HAP-1 (cell line): Measurements from ENCODE around the gene PRSS27.

Experiments used
- DNase-seq, 2 experiments: peaks; one replicate each; pipeline ENCODE4 v3.0.0-alpha.2; 2016 to 2020; ENCODE audit warnings: low spot score in 2 of 2
- H3K27me3 ChIP-seq: fragments of 250-450 bp; sonication (Bioruptor Pico); 2 replicates; pipeline ENCODE4 v1.5.1; 2020; ENCODE audit warnings: low read depth, mild to moderate bottlenecking, moderate library complexity
- H3K36me3 ChIP-seq: fragments of 250-450 bp; sonication (Bioruptor Pico); replicated peaks from 2 replicates; pipeline ENCODE4 v1.5.1; 2020; ENCODE audit warnings: mild to moderate bottlenecking
- H3K4me1 ChIP-seq: fragments of 250-450 bp; sonication (Bioruptor Pico); 2 replicates; pipeline ENCODE4 v1.5.1; 2020; ENCODE audit warnings: mild to moderate bottlenecking
- H3K4me3 ChIP-seq: fragments of 250-450 bp; sonication (Bioruptor Pico); 2 replicates; pipeline ENCODE4 v1.5.1; 2020; ENCODE audit warnings: mild to moderate bottlenecking, moderate library complexity
- H3K9me3 ChIP-seq: fragments of 250-450 bp; sonication (Bioruptor Pico); 2 replicates; pipeline ENCODE4 v1.5.1; 2020; ENCODE audit warnings: mild to moderate bottlenecking, moderate library complexity
- in situ Hi-C: fragments of 300-500 bp; cut with MboI; formaldehyde crosslinking; loops from 3 replicates; pipeline ENCODE4 v1.14.3; 2020; ENCODE audit warnings: low sequenced_read_pairs, inconsistent platforms, mixed read lengths

The PRSS27 gene

GRCh38 chr16:2720064-2720457 is at the start of gene PRSS27:
TSS of gene PRSS27 (minus strand) at chr16:2720224. CDS start at chr16:2720160, 64 bp downstream.
- Histone ChIP-seq H3K36me3 (no peaks in the 10 kb centered on the region), H3K4me1 (peaks cover 9% of the 10 kb centered on the region), H3K9me3 (no peaks in the 10 kb centered on the region), H3K27me3 (peaks cover 1% of the 10 kb centered on the region; the same call in 1 of the 2 replicates), H3K4me3 (peak within 1 kb of the TSS; percentile 63)
- in situ Hi-C loops: no loop called here
- no peak for DNase-seq

GRCh38 chr16:2769675-2770056 is 49.6 kb upstream of the PRSS27 start:
- H3K9me3 ChIP-seq: no peaks in the 10 kb centered on the region
- no peaks in the 10 kb centered on the region for H3K27me3 ChIP-seq
- no peak overlapping the region for H3K4me3 ChIP-seq
- no peak for DNase-seq
- no peaks in the 10 kb centered on the region for H3K4me1 ChIP-seq
- peaks cover 97% of the 10 kb centered on the region for H3K36me3 ChIP-seq
- in situ Hi-C loops: no loop called here

GRCh38 chr16:2769100-2769529 is 49.1 kb upstream of the PRSS27 start:
- Histone ChIP-seq H3K9me3 (no peaks in the 10 kb centered on the region), H3K4me3 (no peak overlapping the region), H3K4me1 (no peaks in the 10 kb centered on the region), H3K36me3 (peaks cover 97% of the 10 kb centered on the region), H3K27me3 (no peaks in the 10 kb centered on the region)
- in situ Hi-C loops: no loop called here
- DNase-seq: no peak

GRCh38 chr16:2768403-2769089 is 48.5 kb upstream of the PRSS27 start:
- Histone ChIP-seq H3K36me3 (peaks cover 97% of the 10 kb centered on the region), H3K4me1 (no peaks in the 10 kb centered on the region), H3K27me3 (no peaks in the 10 kb centered on the region), H3K4me3 (no peak overlapping the region), H3K9me3 (no peaks in the 10 kb centered on the region)
- no peak for DNase-seq
- in situ Hi-C loops: no loop called here

GRCh38 chr16:2767891-2768290 is 47.9 kb upstream of the PRSS27 start:
- H3K27me3 ChIP-seq: no peaks in the 10 kb centered on the region
- no peak overlapping the region for H3K4me3 ChIP-seq
- no peak for DNase-seq
- in situ Hi-C loops: no loop called here
- no peaks in the 10 kb centered on the region for H3K9me3 ChIP-seq
- no peaks in the 10 kb centered on the region for H3K4me1 ChIP-seq
- H3K36me3 ChIP-seq: peaks cover 97% of the 10 kb centered on the region

- in situ Hi-C loops: no loop called here
- no peak for DNase-seq
- Histone ChIP-seq H3K4me1 (no peaks in the 10 kb centered on the region), H3K36me3 (peaks cover 99% of the 10 kb centered on the region), H3K4me3 (no peak overlapping the region), H3K9me3 (no peaks in the 10 kb centered on the region), H3K27me3 (no peaks in the 10 kb centered on the region)
Observed at GRCh38 chr16:2767140-2767731, 47.2 kb upstream of the PRSS27 start.

GRCh38 chr16:2766430-2767139 is 46.6 kb upstream of the PRSS27 start:
- H3K27me3 ChIP-seq: no peaks in the 10 kb centered on the region
- H3K36me3 ChIP-seq: peaks cover 99% of the 10 kb centered on the region
- no peaks in the 10 kb centered on the region for H3K4me1 ChIP-seq
- DNase-seq: no peak
- H3K4me3 ChIP-seq: no peak overlapping the region
- in situ Hi-C loops: no loop called here
- no peaks in the 10 kb centered on the region for H3K9me3 ChIP-seq

GRCh38 chr16:2765462-2766404 is 45.7 kb upstream of the PRSS27 start:
- Histone ChIP-seq H3K4me3 (no peak overlapping the region), H3K27me3 (no peaks in the 10 kb centered on the region), H3K9me3 (no peaks in the 10 kb centered on the region), H3K4me1 (no peaks in the 10 kb centered on the region), H3K36me3 (peaks cover 100% of the 10 kb centered on the region)
- in situ Hi-C loops: no loop called here
- no peak for DNase-seq

- Histone ChIP-seq H3K27me3 (no peaks in the 10 kb centered on the region), H3K9me3 (no peaks in the 10 kb centered on the region), H3K36me3 (peaks cover 100% of the 10 kb centered on the region), H3K4me1 (no peaks in the 10 kb centered on the region), H3K4me3 (no peak overlapping the region)
- in situ Hi-C loops: no loop called here
- no peak for DNase-seq
Observed at GRCh38 chr16:2764718-2765117, 44.7 kb upstream of the PRSS27 start.

- no peaks in the 10 kb centered on the region for H3K9me3 ChIP-seq
- no peaks in the 10 kb centered on the region for H3K27me3 ChIP-seq
- H3K4me1 ChIP-seq: no peaks in the 10 kb centered on the region
- no peak overlapping the region for H3K4me3 ChIP-seq
- no peak for DNase-seq
- peaks cover 100% of the 10 kb centered on the region for H3K36me3 ChIP-seq
- in situ Hi-C loops: no loop called here
Observed at GRCh38 chr16:2763173-2763572, 43.1 kb upstream of the PRSS27 start.

GRCh38 chr16:2762711-2763110 is 42.7 kb upstream of the PRSS27 start:
- no peak for DNase-seq
- H3K4me1 ChIP-seq: no peaks in the 10 kb centered on the region
- H3K36me3 ChIP-seq: peaks cover 100% of the 10 kb centered on the region
- in situ Hi-C loops: no loop called here
- no peaks in the 10 kb centered on the region for H3K27me3 ChIP-seq
- H3K4me3 ChIP-seq: no peak overlapping the region
- H3K9me3 ChIP-seq: no peaks in the 10 kb centered on the region

GRCh38 chr16:2761886-2762583 is 42.0 kb upstream of the PRSS27 start:
- Histone ChIP-seq H3K9me3 (no peaks in the 10 kb centered on the region), H3K27me3 (no peaks in the 10 kb centered on the region), H3K4me1 (no peaks in the 10 kb centered on the region), H3K4me3 (no peak overlapping the region), H3K36me3 (peaks cover 100% of the 10 kb centered on the region)
- in situ Hi-C loops: no loop called here
- no peak for DNase-seq

GRCh38 chr16:2761472-2761871 is 41.4 kb upstream of the PRSS27 start:
- H3K4me3 ChIP-seq: no peak overlapping the region
- no peaks in the 10 kb centered on the region for H3K9me3 ChIP-seq
- peaks cover 100% of the 10 kb centered on the region for H3K36me3 ChIP-seq
- no peak for DNase-seq
- in situ Hi-C loops: no loop called here
- no peaks in the 10 kb centered on the region for H3K4me1 ChIP-seq
- H3K27me3 ChIP-seq: no peaks in the 10 kb centered on the region
